HepG2 (cell line): Measurements from ENCODE around the gene LEP. TPM values are rescaled to one million over a fixed set of nuclear protein-coding genes. Genes with fewer than 3 reads are reported as not detected.

Source experiments
- ATAC-seq: fragments of 200-7000 bp; cut with Tn5 transposase; 3 replicates; pipeline ENCODE4 v1.9.1; 2020; ENCODE audit warnings: mild to moderate bottlenecking, moderate library complexity
- BruUV-seq: library from RNA; stranded (reverse); fragments of 400-500 nt; replicated peaks from 2 replicates; lab custom pipeline; 2021; lab: Mats Ljungman, UMichigan
- CTCF ChIA-PET: fragments of 300-600 bp; formaldehyde crosslinking; extraction: SDS; loops from one replicate; lab custom pipeline; 2021; ENCODE audit warnings: low total read pairs, inconsistent platforms, low intra/inter-chr PET ratio; lab: Yijun Ruan, JAX
- POLR2A ChIA-PET: fragments of 350-600 bp; sonication (Branson Sonifier 250); formaldehyde crosslinking; loops from one replicate; lab custom pipeline; 2020; ENCODE audit warnings: antibody characterized with exemption, inconsistent platforms; lab: Yijun Ruan, JAX
- DNase-seq: peaks from one replicate; pipeline ENCODE4 v3.0.0-alpha.2; 2015; ENCODE audit warnings: low spot score
- FAIRE-seq: peaks from 3 replicates; lab custom pipeline; 2011; peaks lifted over from hg19 to GRCh38; lab: Jason Lieb, UNC
- H2AFZ ChIP-seq: one replicate; pipeline ENCODE4 v1.6.1; 2011; ENCODE audit warnings: low read length, inconsistent platforms
- H3K27ac ChIP-seq: fragments of 300-600 bp; 3 replicates; pipeline ENCODE4 v1.8.0; 2011; ENCODE audit warnings: mixed run types, mild to moderate bottlenecking, mixed read lengths, low read length, inconsistent platforms; ENCODE audit not compliant: insufficient read depth; ENCODE audit errors: extremely low read length
- H3K27me3 ChIP-seq, 2 experiments: fragments of 200-600 bp in 1 of 2; 2 replicates in 1 of 2; 3 replicates in 1 of 2; pipeline versions ENCODE4 v1.6.0 to v1.8.0; 2011; ENCODE audit warnings: low read length in 2 of 2, mild to moderate bottlenecking in 2 of 2, moderate library complexity in 2 of 2, inconsistent platforms in 1 of 2; ENCODE audit not compliant: insufficient read depth in 2 of 2, control insufficient read depth in 1 of 2
- H3K36me3 ChIP-seq, 2 experiments: fragments of 200-600 bp in 1 of 2; replicated peaks in 1 of 2; 2 replicates in 1 of 2; 3 replicates in 1 of 2; pipeline versions ENCODE4 v1.5.1 to v1.8.0; 2011; ENCODE audit warnings: low read length in 2 of 2, inconsistent platforms in 1 of 2; ENCODE audit not compliant: insufficient read depth in 2 of 2, control insufficient read depth in 1 of 2
- H3K4me1 ChIP-seq: 2 replicates; pipeline ENCODE4 v1.5.1; 2012; ENCODE audit warnings: low read length, inconsistent platforms; ENCODE audit not compliant: insufficient read depth
- H3K4me2 ChIP-seq: 2 replicates; pipeline ENCODE4 v1.6.0; 2011; ENCODE audit warnings: low read depth, low read length, inconsistent platforms
- H3K4me3 ChIP-seq, 3 experiments: fragments of 200-600 bp in 1 of 3; sonication (generic), shearing (Covaris generic) in 1 of 3; replicated peaks in 1 of 3; 2 replicates each; pipeline ENCODE4 v1.5.1; 2011 to 2016; ENCODE audit warnings: low read length in 3 of 3, inconsistent platforms in 2 of 3, low read depth in 2 of 3, mild to moderate bottlenecking in 2 of 3, control low read depth in 1 of 3, mixed read lengths in 1 of 3; ENCODE audit not compliant: insufficient read depth in 1 of 3
- H3K79me2 ChIP-seq: one replicate; pipeline ENCODE4 v1.6.1; 2011; ENCODE audit warnings: low read length, inconsistent platforms; ENCODE audit not compliant: insufficient read depth
- H3K9ac ChIP-seq: 2 replicates; pipeline ENCODE4 v1.6.0; 2011; ENCODE audit warnings: mild to moderate bottlenecking, low read depth, low read length, inconsistent platforms; ENCODE audit not compliant: insufficient read depth
- H3K9me3 ChIP-seq: 2 replicates; pipeline ENCODE4 v1.5.1; 2012; ENCODE audit warnings: mild to moderate bottlenecking, low read length
- H4K20me1 ChIP-seq: 2 replicates; pipeline ENCODE4 v1.6.0; 2011; ENCODE audit warnings: inconsistent platforms, mild to moderate bottlenecking, low read length, moderate library complexity; ENCODE audit not compliant: insufficient read depth
- AGO1 ChIP-seq: fragments of 200-400 bp; formaldehyde crosslinking; IDR thresholded peaks from 2 replicates; pipeline ENCODE4 v1.6.1; 2017; ENCODE audit warnings: mild to moderate bottlenecking, low read depth, low read length, moderate library complexity; ENCODE audit not compliant: poor library complexity, severe bottlenecking
- CENPT ChIP-seq: sonication (generic); formaldehyde crosslinking; IDR thresholded peaks from 2 replicates; pipeline ENCODE4 v1.8.0; 2022; ENCODE audit warnings: low read depth, mild to moderate bottlenecking, moderate library complexity, missing genetic modification reagents
- NFE2L1 ChIP-seq: sonication (generic); formaldehyde crosslinking; IDR thresholded peaks from 2 replicates; pipeline ENCODE4 v1.4.0; 2020; ENCODE audit warnings: missing genetic modification reagents, mild to moderate bottlenecking, borderline replicate concordance
- PAWR ChIP-seq: sonication (generic); formaldehyde crosslinking; IDR thresholded peaks from 2 replicates; pipeline ENCODE4 v1.4.0; 2020; ENCODE audit warnings: missing genetic modification reagents, mild to moderate bottlenecking, borderline replicate concordance
- SIX1 ChIP-seq: sonication (generic); formaldehyde crosslinking; IDR thresholded peaks from 2 replicates; pipeline ENCODE4 v1.4.0; 2020; ENCODE audit warnings: missing genetic modification reagents, borderline replicate concordance
- ZNF563 ChIP-seq: sonication (generic); formaldehyde crosslinking; IDR thresholded peaks from 2 replicates; pipeline ENCODE4 v1.8.0; 2022; ENCODE audit warnings: mild to moderate bottlenecking, moderate library complexity, missing genetic modification reagents
- ZNF773 ChIP-seq: sonication (generic); formaldehyde crosslinking; IDR thresholded peaks from 2 replicates; pipeline ENCODE4 v1.4.0; 2020; ENCODE audit warnings: missing genetic modification reagents, borderline replicate concordance
- WGBS: methylation state at CpG from one replicate; pipeline ENCODE4 v1.1.6; 2017; ENCODE audit warnings: low lambda C conversion rate; 5-methylcytosine and 5-hydroxymethylcytosine counted together
- in situ Hi-C: cut with HindIII; loops from 2 replicates; pipeline ENCODE4 v1.10.0; 2017; ENCODE audit warnings: low pct_unique_long_range_greater_than_20kb; ENCODE audit not compliant: extremely low pct_ligation_motif_present
- intact Hi-C: fragments of 100-400 bp; cut with micrococcal nuclease; formaldehyde crosslinking; loops from one replicate; pipeline ENCODE4 v1.10.0; 2022; ENCODE audit not compliant: unreplicated experiment
- polyA plus RNA-seq, 8 experiments: library from polyadenylated mRNA; depleted of rRNA in 3 of 8; stranded (reverse) in 7 of 8; unstranded in 1 of 8; fragments of >200 nt; fragmentation: Illumina TruSeq in 4 of 8; extraction: Trizol in 4 of 8; gene quantifications; 2 replicates each; pipeline versions ENCODE4 v1.2.1 to v1.2.3, GENCODE V29; 2011 to 2016; ENCODE audit warnings: low read depth in 4 of 8, missing spikeins in 1 of 8, mixed read lengths in 1 of 8; ENCODE audit not compliant: insufficient read depth in 1 of 8
- total RNA-seq, 5 experiments: library from RNA; depleted of rRNA; stranded (reverse); fragments of >200 nt; fragmentation: Illumina TruSeq; extraction: Trizol; gene quantifications; 2 replicates each; pipeline ENCODE4 v1.2.3, GENCODE V29; 2016; ENCODE audit warnings: low read depth in 1 of 5
- TF ChIP-seq, protein P1 (sequence below): IDR thresholded peaks from 2 replicates; pipeline ENCODE4 v1.6.1; 2012; ENCODE audit warnings: low read depth, low read length, improper control_type of control experiment

LEP gene
- total and polyA plus RNA-seq, 2 of the 13 experiments (the other 11 are each of a cell fraction or from before 2014, with no cell fraction given), result 0.05 TPM; not detected in 1

- Histone ChIP-seq H3K79me2 (no peaks in the 10 kb centered on the region), H3K4me1 (no peaks in the 10 kb centered on the region)
- TF ChIP-seq, protein P1, sequence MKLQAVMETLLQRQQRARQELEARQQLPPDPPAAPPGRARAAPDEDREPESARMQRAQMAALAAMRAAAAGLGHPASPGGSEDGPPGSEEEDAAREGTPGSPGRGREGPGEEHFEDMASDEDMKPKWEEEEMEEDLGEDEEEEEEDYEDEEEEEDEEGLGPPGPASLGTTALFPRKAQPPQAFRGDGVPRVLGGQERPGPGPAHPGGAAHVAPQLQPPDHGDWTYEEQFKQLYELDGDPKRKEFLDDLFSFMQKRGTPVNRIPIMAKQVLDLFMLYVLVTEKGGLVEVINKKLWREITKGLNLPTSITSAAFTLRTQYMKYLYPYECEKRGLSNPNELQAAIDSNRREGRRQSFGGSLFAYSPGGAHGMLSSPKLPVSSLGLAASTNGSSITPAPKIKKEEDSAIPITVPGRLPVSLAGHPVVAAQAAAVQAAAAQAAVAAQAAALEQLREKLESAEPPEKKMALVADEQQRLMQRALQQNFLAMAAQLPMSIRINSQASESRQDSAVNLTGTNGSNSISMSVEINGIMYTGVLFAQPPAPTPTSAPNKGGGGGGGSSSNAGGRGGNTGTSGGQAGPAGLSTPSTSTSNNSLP, result no peak
- TF ChIP-seq NFE2L1 (CRISPR knock-in tag) (no peak), ZNF773 (no peak), SIX1 (CRISPR knock-in tag) (no peak), PAWR (no peak), CENPT (CRISPR knock-in tag) (no peak), ZNF563 (CRISPR knock-in tag) (no peak), AGO1 (no peak)
- TF ChIP-seq, all 625 proteins: peak for 0
- Histone ChIP-seq H2AFZ (no peak overlapping the region), H4K20me1 (no peaks in the 10 kb centered on the region), H3K27me3 (no peaks in the 10 kb centered on the region), H3K27ac (no peak overlapping the region), H3K9me3 (peaks cover 8% of the 10 kb centered on the region; the same call in 1 of the 2 replicates), H3K36me3 (no peaks in the 10 kb centered on the region), H3K9ac (no peak overlapping the region), H3K4me3 (no peak overlapping the region), H3K4me2 (no peak overlapping the region)
- no peak for FAIRE-seq
- no peak for ATAC-seq
- POLR2A ChIA-PET, result no interaction called here
- CTCF ChIA-PET, result no interaction called here
- BruUV-seq, result no TSS peak
- intact Hi-C loops (no loop called here), in situ Hi-C loops (no loop called here)
- no peak for DNase-seq
- WGBS, result 71% methylated on average over 7 of the region's 7 CpGs
Observed at GRCh38 chr7:128284102-128284501, 43.0 kb downstream of the LEP start.
